ENCODE measurements around the gene JMJD7.

DNA sequence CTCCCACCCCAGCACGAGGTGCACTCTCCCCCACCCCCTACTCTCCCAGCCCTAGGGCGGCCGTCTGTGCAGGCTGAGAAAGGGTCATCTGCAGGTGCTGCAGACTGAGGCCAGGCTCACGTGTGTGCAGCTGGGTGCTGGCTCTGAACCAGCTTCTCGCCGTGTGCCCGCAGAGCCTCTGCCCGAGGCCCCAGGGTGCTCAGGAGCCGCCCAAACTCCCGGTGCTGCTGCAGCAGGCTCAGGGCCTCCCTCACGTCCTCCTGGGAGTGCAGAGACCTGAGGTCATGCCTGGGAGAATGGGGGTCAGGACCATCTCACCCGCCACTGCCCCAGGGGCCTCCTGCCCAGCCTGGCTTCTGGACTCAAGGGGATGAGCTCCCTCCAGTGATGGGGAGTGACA lies 48.8 kb downstream of the JMJD7 start:
- TF ChIP-seq POLR2A (IDR thresholded peaks at IDR 0.05), result no peak
- no peak for TF ChIP-seq CTCF (IDR thresholded peaks at IDR 0.05)
- TF ChIP-seq POLR2AphosphoS5 (IDR thresholded peaks at IDR 0.05), result no peak
